ENCODE data around the gene SLC1A7.

The SLC1A7 gene

DNA sequence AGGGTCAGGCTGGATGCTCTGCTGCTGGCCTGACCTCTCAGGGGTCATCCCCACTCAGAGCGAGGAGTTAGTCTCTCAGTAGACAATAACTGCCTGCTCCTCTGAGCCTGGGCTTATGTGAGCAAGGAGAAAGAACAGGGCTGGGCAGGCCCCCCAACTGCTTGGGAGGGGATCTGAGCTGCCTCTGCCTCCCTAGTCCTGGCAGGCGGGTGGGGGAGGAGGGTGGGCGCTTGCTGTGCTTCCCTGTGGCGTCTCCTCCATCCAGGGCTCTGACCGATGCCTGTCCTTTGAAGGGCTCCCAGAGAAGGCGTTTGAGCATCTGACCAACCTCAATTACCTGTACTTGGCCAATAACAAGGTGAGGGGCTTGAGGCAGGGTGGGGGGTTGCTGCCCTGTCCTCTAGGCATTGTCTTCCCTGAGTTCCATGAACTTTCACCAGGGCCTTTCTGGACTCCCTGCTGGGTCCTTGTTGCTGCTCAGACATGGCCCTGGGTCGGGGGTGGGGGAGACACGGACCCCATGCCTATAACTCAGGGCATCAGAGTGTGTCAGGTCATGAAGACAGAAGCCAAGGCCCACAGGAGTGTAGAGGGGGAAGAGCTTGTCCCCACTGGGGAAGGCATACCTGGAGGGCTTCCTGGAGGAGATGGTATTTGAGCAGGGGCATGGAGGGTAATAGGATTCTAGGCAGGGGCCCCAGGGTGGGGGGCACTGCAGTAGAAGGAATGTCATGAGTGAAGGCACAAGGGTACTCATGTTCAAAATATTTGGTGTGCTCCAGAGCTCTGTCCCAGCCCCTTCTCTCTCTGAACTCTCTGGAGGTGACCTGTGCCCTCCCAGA, 67.9 kb downstream of the SLC1A7 start:
- no peak for DNase-seq

DNA sequence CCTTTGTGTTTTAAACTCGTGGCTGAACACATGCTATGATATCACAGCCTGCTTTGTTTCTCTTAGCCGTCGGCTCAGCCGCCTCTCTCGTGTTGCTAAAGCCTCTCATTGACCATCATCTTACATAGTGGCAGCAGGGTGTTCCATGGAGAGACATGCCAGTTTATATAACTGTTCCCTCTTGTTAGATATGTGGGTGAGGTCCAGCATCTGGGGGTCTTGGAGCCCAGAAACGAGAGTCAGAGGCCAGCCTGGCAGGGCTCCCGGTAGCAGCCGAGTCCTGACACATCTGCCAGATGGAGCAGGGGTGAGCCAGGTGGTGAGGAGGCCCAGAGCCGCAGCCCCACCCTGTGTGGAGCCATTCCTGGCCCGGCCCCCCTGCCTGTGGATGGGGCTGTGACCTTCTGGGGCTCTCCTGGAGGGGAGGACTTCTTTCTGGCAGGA, 68.5 kb downstream of the SLC1A7 start:
- DNase-seq, result no peak

DNA sequence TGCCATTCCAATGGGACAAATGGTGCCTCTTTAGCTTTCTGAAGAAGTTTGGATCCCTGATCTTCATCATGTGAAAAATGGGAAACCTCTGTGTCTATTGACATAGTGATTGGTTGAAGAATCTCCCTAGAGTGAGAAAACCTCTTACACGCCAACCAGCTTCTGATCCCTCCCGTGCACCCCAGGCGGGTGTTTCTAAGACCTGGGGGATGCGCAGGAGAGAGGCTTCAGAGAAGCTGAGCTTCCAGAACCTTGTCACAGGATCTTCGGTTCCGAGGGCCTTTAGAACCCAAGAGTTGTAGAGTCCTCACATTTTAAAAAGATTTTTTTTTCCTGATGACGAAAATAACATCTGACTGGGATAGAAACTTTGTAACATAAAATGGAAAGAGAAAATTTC, 69.2 kb downstream of the SLC1A7 start:
- DNase-seq, result no peak

DNA sequence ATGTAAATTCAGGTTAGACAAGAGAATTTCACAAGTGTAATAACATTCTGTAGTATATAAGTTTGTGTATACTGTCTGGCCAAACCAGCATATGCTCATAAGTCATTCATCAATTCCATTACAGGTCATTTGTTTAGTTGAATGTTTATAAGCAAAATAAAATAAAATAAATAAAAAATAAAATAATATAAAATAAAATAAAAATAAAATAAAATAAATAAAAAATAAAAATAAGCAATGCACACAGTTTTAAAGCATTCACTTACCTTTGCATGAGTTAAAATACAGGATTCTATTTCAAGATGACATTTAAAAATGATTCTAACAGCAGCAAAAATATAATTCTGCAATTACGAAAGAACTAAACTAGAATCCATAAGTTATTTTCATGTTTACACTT, 70.5 kb downstream of the SLC1A7 start:
- DNase-seq, result no peak

DNA sequence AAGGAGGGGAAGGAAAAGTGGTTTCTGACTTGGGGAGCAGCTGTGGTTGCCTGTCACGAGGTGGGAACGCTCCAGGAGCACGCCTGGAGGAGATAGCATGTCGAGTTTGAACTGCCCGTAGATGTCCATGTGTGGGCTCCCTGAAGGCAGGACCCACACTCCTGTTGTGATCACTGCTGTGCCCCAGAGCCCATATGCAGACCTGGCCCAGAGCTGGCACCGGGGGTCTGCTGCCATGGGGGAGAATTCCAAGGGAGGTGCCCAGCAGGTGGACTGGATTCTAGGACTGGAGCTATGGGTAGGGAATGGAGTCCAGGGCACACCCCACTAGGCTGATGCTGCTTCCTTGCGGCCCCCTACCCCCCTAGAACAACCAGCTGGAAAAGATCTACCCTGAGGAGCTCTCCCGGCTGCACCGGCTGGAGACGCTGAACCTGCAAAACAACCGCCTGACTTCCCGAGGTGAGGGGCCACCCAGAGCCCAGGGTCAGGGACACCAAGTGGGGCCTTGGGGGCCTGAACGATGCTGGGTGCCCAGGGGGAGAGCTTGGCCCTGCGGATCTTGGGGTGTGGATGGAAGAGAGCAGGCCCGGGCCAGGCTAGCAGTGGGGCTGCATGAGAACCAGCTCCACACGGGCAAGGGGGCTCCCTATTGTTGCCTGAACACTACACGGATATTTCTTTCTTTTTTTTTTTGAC, 71.1 kb downstream of the SLC1A7 start:
- no peak for DNase-seq

DNA sequence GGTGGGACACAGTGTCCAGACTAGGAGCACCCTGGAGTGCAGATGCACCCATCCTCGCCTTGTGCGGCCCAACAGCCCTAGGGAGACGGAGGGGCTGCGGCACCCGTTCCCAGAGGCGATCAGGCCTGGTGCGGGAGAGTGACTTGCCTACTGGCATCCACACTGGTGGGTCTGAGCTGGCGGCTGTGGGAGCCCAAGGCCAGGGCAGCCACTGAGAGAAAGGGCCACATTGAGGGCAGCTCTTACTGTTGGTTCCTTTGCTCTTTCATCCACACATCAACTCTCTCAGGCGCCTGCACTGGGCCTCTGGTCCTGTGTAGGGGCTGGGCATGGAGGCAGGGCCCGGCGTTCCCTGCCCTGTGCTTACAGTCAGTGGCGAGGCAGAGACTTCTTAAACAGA, 71.8 kb downstream of the SLC1A7 start:
- no peak for DNase-seq

DNA sequence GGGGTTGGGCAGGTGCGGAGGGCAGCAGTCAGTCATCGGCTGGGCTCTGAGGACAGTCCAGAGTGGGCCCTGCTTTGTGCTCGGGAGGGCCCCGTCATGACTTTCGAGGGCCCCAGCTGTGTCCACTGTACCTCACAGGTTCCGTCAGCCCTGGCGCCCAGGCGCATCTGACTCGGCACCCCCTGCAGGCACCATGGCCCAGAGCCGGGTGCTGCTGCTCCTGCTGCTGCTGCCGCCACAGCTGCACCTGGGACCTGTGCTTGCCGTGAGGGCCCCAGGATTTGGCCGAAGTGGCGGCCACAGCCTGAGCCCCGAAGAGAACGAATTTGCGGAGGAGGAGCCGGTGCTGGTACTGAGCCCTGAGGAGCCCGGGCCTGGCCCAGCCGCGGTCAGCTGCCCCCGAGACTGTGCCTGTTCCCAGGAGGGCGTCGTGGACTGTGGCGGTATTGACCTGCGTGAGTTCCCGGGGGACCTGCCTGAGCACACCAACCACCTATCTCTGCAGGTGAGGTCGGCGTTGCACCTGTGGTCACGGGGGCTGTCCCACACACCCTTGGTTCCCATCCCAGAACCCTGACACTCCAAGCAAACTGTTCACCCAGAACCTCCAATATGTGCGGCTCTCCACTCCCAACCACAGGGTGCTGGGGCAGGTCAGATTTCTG, 72.6 kb downstream of the SLC1A7 start:
- no peak for DNase-seq

DNA sequence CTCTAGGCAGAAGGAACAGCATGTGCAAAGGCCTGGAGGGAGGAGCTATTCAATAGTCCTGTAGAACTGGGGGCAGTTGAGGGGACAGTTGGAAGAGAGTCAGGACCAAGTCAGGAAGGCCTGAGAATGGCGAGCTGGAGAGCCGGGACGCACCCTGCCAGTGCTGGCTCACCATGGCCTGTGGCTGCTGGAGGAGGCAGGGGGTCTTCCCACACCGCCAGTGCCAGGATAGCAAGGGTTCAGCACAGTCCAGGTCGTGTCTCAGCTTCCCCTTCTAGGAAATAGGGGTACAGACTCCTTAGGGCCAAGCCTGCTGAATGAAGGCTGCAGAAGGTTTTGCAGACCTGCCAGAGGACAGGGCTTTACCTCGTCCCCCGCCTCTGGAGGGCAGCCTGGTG, 73.2 kb downstream of the SLC1A7 start:
- DNase-seq, result no peak

DNA sequence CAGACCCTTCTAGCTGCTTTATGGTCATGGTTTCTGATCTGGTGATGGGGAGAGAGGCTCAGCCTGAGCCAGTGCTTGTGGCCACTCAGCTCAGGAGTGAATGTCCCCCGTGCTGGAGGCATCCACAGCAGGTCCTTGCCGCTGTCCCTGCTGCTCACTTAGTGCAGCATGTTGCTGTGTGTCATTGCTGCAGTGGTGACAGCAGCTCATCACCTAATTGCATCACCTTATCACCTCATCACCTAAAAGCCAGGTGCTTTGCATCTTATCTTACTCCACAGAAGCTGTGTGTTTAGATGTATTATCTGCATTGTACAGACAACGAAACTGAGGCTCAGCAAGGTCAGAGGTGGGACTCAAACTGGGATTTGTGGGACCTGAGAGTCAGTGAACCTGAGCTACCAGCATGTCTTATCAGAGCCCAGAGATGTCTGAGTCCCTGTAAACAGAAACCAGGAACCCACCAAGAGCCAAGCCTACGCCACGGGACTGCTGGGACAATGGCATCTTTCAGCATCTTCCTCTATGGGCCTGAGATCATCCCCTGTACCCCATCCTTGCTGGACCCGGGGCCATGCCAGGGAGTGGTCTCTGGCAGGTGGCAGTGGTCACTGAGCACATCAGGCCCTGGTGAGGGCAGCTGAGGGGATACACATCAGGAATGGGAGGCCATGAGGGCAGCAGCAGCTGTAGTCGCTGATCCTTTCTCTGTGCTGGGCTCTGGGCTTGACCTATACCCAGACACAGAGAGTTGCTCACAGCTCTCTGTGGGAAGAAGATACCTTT, 73.9 kb downstream of the SLC1A7 start:
- DNase-seq, result no peak

DNA sequence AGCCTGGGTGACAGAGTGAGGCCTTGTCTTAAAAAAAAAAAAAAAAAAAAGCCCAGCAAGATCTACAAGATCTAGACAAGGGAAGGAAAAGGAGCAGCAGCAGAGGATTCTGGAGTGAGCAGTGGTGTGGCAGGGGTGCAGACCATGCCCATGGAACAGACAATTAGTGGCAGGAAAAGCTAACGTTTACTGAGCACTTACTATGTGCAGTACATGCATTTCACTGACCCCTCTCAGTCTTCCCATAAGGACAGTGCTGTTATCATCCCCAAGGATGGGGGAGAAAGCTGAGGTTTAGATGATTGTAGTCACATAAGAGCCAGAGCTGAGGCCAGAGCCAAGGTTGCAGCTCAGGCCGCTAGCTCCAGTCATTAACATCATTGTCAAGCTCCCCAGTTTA, 74.6 kb downstream of the SLC1A7 start:
- DNase-seq, result no peak

DNA sequence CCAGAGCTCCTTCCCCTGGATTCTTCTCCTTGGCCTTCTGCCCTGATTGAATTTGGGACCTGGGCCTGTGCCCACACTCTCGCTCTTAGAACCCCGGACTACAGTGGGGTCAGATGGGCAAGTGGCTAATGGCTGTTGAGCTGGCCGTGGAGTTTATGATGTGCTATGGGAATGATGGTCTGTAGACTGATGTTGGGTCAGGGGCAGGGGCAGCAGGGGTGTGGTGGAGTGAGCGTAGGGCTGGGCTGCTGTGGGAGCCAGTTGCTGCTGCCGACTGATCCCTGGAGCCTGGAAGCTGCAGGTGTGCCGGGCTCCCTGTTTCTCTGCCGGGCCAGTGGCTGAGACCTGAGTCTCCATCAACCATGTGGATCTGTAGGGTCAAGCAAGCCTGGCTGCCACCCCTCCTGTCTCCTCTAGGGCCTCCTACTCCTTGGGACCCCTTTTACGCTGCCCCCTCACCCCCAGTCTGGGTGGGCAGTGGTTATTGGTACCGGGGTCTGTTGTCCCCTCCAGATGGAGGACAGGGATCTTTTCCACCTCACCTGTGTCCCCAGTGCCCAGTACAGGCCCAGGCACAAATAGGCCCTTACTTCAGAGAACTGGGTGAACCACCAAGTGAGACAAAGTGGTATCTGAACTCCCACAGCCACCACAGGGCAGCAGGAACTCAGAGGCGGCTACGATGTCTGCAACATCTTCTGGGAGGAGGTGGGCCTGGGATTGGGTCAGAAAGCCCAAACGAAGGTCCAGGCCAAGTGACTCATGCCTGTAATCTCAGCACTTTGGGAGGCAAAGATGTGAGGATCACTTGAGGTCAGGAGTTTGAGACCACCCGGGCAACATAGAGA, 75.3 kb downstream of the SLC1A7 start:
- no peak for DNase-seq

DNA sequence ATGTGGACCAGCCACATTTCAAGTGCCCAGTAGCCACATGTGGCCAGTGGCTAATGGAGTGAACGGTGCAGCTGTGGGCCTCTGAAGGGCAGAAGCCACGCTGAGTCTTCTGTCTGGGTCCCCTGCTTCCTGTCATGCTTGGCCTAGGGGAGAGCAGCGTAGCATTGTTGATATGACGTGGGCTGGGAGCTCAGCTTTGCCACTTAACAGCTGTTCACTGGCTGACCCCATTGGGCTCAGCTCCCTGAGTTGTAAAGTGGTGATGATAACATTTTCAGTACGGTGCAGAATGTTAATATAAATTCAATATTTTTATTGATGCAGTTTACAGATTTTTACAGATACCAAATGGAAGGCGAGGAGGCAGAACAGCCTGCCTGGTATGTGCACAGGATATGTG, 76.0 kb downstream of the SLC1A7 start:
- DNase-seq, result no peak

DNA sequence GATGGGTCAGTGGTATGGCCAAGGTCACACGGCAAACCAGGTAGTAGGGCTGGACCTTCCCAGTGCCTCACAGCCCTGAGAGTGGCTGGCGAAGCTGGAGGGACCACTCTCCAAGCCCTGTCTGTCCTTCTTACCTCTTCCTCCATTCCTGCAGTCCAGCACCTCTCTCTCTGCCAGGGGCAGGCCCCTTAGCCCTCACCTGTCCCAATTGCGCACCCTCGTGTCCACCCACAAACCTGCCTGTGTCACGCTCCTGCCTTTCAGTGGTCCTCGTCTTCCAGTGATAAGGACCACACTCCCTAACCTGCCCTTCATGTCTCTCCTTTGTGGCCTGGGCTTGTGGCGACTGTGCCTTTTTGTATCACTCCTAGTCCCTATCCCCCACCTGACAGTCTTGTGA, 77.0 kb downstream of the SLC1A7 start:
- DNase-seq, result no peak

DNA sequence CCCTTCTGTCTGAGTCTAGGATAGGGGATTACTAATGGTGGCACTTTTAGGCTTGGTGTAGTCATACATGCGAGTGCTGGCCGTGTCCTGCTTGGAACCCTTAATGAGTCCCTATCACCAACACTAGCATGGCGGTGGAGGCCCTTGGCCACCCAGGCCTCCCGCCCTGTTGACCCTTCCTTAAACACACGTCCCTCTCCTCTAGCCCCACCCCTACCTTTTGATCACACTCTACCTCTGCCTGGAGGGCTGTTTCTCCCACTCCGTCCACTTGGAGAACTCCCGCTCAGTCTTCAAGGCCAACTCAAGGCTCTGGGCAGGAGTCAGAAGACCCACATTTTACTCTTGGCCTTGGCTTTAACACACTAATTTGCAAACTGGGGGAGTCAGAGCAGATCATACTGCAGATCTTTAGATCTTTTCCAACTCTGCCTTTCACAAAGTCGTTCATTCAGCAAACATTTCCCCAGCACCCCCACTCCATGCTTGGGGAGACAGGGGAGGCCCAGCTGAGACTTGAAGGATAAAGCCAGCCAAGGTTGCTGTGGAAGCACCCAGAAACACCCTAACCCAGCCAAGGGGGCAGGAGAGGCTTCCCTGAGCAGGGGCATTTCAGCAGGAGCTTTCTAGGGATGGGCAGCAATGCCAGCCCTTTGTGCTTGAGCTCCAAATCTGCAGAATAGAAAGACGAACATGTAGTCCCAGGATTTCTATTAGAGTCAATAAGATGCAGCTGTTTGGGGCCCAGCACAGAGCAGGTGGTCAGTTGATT, 78.5 kb downstream of the SLC1A7 start:
- DNase-seq, result no peak

DNA sequence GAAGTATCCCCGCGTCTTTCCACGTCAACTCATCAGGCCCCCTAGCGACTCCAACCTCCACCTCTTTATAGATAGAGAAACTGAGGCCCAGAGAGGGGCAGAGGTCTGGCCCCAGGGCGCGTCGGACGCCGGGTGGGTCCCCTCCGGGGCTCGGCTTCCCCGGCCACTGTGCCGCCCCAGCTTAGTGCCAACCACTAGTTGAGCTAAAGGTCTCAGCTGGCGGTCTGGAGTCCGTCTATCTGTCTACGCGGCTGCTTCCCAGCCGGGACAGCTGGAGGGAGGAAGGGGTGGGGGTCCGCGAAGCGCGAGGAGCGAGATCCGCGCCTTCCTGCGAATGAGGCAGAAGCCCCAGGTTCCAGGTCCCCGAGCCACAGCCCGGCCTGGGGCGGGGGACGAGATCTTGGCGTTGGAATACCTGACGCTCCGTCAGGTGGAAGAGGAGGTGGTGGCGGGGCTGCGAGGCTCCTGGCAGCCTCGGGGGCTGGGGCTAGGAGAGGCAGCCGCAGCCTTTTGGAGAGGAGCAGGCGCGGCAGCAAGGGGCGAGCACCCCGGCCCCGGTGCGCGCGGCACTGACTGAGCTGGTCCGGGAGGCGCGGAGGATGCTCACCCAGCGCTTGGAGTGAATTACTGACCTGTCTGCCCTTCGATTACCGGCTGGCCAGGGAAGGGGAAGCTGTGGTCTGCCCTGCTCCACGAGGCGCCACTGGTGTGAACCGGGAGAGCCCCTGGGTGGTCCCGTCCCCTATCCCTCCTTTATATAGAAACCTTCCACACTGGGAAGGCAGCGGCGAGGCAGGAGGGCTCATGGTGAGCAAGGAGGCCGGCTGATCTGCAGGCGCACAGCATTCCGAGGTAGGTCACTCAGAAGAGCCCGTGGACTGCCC, 79.5 kb downstream of the SLC1A7 start:
- no peak for DNase-seq

DNA sequence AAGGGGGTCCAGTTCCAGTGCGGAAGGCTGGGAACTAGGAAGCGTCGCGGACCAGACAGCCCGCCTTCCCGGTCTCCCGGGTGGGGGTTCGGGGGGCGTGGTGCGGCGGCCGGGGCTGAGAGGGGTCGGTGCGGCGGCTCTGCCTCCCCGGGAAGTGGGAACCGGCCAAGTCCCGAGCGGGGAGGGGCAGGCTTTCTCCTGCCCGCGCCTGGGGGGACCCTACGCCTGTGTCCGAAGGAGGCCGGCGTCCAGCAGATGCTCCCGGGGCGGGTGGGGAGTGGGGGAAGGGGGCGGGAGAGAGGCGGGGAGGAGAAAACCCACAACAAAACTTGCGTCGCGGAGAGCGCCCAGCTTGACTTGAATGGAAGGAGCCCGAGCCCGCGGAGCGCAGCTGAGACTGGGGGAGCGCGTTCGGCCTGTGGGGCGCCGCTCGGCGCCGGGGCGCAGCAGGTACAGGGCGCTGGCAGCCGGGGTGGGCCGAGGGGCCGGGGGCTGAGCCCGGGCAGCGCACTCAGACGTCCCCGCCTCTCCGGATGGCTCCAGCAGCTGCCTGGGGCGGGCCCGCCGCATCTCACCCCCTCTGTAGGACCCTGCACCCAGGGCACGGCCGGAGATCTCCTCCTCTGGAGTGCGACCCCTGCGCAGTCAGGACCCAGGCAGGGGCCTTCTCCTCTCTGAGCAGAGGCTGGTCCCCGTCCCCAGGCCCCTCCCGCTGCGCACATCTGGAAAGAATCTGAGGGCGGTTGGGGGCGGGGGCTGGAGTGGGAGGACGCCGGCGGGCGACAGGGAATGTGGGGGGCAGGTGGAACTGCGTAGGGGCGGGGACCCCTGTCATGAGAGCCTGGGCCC, 80.4 kb downstream of the SLC1A7 start, which contains the start of gene PODN:
Gene PODN (plus strand): TSS at position 355 of the 849 bp plus-strand sequence. CDS start 7,643 bp downstream, outside the sequence.
- DNase-seq, result peak; percentile 30

DNA sequence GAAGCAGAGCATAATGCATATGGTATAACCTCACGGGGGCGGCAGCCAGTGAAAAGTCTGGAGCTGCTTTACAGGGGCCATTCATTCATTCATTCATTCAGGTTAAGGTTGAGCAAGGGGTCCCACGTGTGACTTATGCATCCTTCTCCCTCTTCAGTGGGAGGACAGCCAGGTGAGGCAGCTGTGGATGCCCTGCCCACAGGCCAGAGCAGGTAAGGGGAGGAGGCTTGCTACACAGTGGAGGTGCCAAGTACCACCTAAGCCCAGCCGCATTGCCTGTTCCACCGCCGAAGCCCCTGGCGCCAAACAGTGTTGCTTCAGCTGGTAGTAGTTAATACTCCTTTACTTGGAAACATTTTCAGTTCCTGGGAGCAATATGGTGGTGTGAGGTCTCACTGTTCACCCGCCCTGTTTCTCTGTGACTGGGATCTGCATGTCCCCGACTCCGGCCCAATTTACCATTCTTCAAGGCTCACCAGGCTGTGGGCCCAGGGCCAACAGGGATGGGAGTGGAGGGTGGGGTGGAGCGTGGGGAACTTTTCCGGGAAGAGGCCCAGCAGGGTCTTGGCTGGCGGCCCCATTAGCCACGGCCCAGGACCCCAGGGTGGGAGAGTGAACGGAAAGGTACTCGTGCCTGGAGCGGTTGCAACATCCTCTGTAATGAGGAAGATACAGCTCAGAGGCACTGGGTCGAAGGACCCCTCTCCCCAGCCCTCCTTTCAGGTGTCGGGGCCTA, 81.1 kb downstream of the SLC1A7 start:
- DNase-seq, result no peak

DNA sequence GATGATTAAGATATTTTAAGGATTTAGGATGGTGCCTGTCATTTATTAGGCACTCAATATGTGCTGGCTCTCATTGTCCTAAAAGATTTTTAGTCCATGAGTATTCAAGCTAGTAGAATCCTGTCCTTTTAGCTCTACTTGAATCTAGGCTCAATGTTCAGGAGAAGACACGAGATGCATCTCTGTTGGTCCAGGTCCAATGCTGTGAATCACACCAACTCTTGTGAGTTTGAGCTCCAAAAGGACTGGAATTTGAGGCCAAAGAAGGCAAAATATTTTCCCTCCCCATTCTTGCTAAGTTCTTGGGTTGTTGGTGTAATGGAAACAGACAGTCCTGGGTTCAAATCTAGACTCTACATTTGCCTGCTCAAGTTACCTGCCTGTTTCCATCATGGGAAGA, 81.9 kb downstream of the SLC1A7 start:
- DNase-seq, result no peak
